HG02623 (cell line): ENCODE data around the gene HOXA3.

ENCODE experiments used
- ATAC-seq: cut with Tn5 transposase; IDR thresholded peaks from one replicate; pipeline ENCODE4 v1.9.1; 2021; ENCODE audit warnings: moderate library complexity; ENCODE audit not compliant: unreplicated experiment

HOXA3 gene

GRCh38 chr7:27189997-27190748 is 37.8 kb upstream of the HOXA3 start:
- ATAC-seq, result no peak

DNA sequence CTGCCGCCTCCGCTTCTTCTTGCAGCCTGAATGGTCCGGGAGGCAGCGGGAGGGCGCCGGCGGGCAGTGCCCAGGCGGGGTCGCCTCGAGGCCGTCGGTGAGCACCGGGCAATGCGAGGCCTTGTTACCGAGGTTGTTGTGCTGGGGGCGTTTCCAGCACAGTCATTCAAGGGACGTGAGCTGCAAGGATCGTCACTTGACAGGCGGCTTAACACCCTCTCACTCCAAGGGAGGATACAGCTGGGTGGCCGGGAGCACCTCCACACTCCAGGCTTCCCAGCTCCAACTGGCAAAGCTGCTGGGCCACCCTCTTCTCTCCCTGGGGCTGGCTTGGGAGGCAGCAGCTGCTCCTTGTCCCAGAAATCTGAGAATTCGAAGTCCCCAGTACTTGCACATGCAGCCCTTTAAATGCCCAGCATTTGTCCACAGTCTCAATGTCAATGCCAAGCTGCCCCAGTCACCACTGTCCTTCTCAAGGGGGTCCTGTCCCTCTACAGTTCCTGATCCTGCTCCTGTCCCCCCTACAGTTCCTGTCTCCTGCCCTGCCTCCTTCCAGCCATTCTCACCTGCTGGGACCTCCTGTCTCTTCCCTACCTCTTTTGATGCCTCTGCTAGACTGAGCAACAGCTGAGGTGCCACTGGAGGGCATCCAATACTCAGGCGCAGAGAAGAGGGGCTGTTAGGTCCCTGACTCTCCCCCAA is 37.1 kb upstream of the HOXA3 start:
- ATAC-seq, result no peak

GRCh38 chr7:27188386-27189294 is 36.3 kb upstream of the HOXA3 start:
- ATAC-seq, result no peak

DNA sequence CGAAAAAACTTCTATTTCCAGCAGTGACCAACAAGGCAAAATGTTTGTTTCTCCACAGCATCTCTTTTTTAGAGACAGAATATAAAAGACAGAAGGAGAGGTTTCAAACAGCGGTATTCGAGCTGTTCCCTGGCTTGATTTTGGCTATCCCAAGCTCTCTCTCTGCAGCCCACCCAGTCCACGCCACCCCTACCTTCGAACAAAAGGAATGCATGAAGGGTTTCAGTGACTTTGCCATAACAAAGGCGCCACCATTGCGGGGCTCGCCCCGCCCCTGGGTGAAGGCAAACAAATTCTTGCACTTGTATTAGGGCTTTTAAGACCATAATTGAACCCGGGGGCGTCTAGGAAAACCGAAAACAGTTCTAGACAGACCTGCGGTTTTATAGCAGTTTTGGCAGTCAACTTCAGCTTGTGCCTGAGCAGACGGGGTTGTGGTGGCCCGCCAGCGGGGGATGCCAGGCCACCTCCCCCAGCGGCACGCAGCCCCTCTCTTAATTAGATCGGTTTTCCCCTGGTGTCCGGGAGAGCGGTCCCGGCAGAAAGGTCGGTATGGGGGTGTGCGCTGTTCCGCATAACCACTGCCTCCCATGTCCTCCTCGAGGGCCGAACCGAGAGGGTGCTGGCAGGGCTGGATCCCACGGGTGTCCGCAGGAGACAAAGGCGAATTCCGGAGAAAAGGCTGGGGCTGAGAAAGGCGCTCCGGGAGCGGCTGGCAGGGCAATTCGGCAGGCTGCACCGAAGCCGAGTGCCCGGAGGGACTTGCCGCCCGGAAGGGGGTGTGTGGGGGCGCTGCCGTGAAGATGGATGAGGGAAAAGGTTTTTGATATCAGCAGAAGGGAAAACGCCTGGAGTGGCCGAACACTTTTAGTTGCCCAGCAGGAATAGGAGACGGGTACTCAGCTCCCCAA is 35.3 kb upstream of the HOXA3 start:
- no peak for ATAC-seq

DNA sequence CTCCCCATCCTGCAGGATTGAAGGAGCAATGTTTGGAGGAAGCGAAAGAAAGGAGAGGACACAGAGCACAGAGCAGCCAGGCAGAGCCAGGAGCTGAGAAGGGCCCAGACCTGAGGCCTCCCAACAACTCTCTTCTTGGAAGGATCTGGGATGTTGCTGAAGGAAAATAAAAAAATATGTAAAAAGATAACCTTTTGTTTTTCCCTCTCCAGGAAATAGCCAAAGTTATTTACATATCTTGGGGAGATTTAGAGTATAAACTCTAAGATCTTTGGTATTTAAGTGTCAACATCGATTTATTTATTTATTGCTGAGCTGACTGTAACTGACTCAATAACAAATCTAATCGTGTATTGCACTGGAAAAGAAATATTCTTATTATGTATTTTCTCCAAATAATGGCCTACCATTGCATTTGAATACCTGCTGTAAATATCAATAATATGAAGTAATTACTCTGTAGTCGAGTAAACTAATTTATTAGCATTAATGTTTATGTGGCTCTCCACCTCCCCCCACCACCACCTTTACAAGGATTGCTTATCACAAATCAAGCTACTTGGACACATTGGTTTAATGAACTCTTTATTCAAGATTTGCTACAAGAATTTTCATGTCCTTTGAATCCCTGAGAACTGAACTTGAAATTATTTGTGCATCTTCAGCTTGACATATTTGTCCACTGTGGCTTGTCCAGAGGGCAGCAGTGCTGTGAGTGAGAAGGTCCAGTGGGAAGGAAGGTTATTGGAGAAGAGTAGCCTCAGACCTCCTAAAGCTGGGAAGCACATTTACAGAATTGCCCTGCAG is 34.5 kb upstream of the HOXA3 start:
- no peak for ATAC-seq

GRCh38 chr7:27185854-27186667 is 33.7 kb upstream of the HOXA3 start:
- no peak for ATAC-seq

GRCh38 chr7:27185013-27185853 is 32.9 kb upstream of the HOXA3 start, which contains the start of gene HOXA11:
Gene HOXA11 (minus strand): TSS chr7:27185232. CDS start chr7:27185144, 88 bp downstream.
- ATAC-seq, result no peak

DNA sequence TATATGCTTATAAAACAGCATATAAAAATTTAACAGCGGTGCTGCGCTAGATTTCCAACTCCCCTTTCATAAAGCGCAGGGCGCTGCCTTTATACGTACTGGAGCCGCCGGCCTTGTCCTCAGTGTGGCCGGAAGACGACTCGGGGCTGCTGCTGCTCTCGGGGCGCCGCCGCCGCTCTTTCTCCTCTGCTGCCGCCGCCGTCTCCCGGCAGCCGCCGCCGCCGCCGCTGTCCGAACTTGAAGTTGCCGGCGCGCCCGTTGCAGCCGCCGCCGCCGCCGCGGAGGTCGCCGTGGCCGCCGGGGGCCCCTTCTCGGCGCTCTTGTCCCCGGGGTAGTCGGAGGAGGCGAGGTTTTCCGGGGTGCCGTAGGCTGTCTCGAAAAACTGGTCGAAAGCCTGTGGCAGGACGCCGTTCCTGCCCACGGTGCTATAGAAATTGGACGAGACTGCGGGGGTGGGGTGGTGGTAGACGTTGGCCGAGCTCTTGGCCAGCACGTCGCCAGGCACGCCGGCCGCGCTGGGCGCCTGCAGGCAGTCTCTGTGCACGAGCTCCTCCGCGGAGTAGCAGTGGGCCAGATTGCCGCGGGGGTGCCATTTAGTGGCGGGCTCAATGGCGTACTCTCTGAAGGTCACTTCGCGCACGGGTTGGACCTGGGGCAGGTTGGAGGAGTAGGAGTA is 32.1 kb upstream of the HOXA3 start:
- no peak for ATAC-seq

- no peak for ATAC-seq
Measured at GRCh38 chr7:27183682-27184336, 31.4 kb upstream of the HOXA3 start.

DNA sequence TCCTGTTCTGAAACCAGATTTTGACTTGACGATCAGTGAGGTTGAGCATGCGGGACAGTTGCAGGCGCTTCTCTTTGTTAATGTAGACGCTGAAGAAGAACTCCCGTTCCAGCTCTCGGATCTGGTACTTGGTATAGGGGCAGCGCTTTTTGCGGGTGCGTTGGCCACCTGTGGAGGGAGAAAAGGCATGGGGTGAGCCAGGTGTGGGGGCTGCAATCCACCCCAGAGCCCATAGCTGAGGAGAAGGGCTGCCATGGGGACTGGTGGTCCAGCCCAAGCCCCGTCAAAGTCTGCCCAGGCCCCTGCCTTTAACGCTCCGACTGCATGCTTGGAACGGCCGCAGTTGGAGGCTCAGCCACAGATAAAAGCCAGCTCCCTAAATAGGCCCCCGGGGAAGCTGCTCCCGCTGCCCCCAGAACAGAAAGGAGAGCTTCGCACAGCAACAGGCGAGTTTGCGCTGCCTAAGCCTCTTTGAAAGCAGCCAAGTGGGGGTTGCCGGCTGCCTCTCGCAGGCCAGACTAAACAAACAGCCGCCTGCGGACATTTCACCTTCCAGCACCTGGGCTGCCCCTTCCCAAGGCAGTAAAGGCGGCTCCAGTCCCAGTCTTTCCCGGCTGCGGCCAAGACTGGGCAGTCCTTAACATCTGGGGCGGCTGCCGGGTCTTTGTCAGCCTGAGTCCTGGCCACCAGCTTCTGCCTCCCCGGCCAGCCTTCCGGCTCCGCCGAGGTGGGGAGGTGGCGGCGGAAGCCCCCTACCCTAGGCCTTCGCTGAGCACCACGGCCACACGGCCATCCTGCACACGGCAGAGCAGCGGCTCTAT is 30.7 kb upstream of the HOXA3 start:
- no peak for ATAC-seq

- ATAC-seq, result no peak
Measured at GRCh38 chr7:27182285-27182841, 30.0 kb upstream of the HOXA3 start.

GRCh38 chr7:27181795-27182275 is 29.5 kb upstream of the HOXA3 start:
- no peak for ATAC-seq

DNA sequence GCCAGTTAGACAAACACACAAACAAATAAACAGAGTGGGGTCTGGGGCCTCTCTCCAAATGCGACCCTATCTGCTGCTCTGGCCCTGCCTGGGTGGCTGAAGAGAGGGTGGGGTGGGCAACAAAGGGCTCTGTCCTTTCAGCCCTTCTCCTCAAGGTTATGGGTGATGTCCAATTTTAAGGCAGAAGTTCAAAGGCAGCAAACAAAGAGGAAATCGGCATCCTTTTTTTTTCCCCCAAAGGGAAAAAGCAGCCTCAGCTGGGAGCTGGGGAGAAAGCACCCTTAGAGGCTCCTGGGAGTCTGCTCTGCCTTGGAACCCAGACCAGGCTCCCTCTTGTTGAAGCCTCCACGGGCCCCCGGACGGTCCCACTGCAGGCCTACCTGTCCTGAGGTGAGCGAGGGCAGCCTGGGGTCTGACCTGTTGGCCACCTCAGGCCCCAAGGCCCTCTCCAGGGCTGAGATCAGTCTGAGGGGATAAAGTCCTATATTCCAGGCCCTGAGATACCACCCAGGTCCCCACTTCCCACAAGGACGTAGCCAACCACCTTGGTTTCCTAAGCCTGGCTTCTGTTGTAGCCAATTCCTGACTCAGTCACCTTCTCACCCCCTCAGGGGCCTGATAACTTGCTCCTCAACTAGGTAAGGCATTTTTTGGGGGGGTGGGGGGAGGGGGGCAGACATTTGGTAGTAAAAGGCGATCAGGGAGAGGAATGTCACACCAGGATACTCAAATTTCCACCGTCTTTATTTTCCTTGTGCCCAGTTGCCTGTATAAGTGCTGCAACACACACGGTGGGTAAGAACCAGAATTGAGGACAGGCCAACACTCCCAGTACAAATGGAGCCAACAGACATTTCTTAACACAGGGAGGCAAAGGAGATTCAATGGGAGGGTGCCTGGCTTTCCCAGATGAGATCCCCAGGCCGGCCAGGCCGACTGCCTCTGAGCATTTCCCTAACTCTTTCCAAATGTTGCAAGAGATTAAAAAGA is 28.3 kb upstream of the HOXA3 start:
- no peak for ATAC-seq
